KG1 (cell line): ENCODE data around the gene NXN.

ENCODE experiments used
- DNase-seq: peaks from one replicate; lab custom pipeline; 2025; lab: John Stamatoyannopoulos, UW

Gene NXN

GRCh38 chr17:979539-980405, at the start of gene NXN:
Gene NXN (minus strand): TSS chr17:979776.
- DNase-seq, result no peak

GRCh38 chr17:1027044-1027443, 47.5 kb upstream of the NXN start:
- DNase-seq, result no peak

- DNase-seq, result no peak
Measured at GRCh38 chr17:1026599-1026975, 47.0 kb upstream of the NXN start.

- DNase-seq, result no peak
Measured at GRCh38 chr17:1025733-1026598, 46.4 kb upstream of the NXN start.

- no peak for DNase-seq
Measured at GRCh38 chr17:1024076-1024475, 44.5 kb upstream of the NXN start.

GRCh38 chr17:1022278-1023024, 42.9 kb upstream of the NXN start:
- DNase-seq, result no peak

GRCh38 chr17:1021147-1021546, 41.6 kb upstream of the NXN start:
- no peak for DNase-seq

GRCh38 chr17:1019451-1019850, 39.9 kb upstream of the NXN start:
- no peak for DNase-seq

- DNase-seq, result no peak
Measured at GRCh38 chr17:1018547-1018946, 39.0 kb upstream of the NXN start.

GRCh38 chr17:1013729-1014090, 34.1 kb upstream of the NXN start:
- no peak for DNase-seq

- no peak for DNase-seq
Measured at GRCh38 chr17:1012823-1013728, 33.5 kb upstream of the NXN start.

- no peak for DNase-seq
Measured at GRCh38 chr17:1011760-1012735, 32.5 kb upstream of the NXN start.

GRCh38 chr17:1011138-1011537, 31.6 kb upstream of the NXN start:
- no peak for DNase-seq

- no peak for DNase-seq
Measured at GRCh38 chr17:1010586-1010985, 31.0 kb upstream of the NXN start.

GRCh38 chr17:1010086-1010450, 30.5 kb upstream of the NXN start:
- DNase-seq, result no peak

GRCh38 chr17:1009229-1010085, 29.9 kb upstream of the NXN start:
- DNase-seq, result no peak

- no peak for DNase-seq
Measured at GRCh38 chr17:1008008-1008761, 28.6 kb upstream of the NXN start.

GRCh38 chr17:1007310-1008007, 27.9 kb upstream of the NXN start:
- DNase-seq, result no peak
